A549 (cell line): ENCODE measurements around the gene PCSK6. TPM values are rescaled to one million over a fixed set of nuclear protein-coding genes. Genes with fewer than 3 reads are reported as not detected.

Experiments used
- ATAC-seq, 2 experiments: fragments of 200-7000 bp in 1 of 2; fragments of >200 bp in 1 of 2; cut with Nextera tagmentation in 1 of 2; cut with Tn5 transposase in 1 of 2; 3 replicates each; pipeline versions ENCODE4 v1.8.0 to v1.9.1; 2018 to 2020; ENCODE audit warnings: mild to moderate bottlenecking in 1 of 2, moderate library complexity in 1 of 2
- CTCF ChIA-PET: fragments of 300-600 bp; sonication (Branson Sonifier 250); formaldehyde crosslinking; extraction: SDS; loops from one replicate; lab custom pipeline; 2021; ENCODE audit warnings: antibody characterized with exemption, inconsistent platforms; lab: Yijun Ruan, JAX
- POLR2A ChIA-PET: fragments of 350-600 bp; formaldehyde crosslinking; extraction: SDS; loops from one replicate; lab custom pipeline; 2021; ENCODE audit warnings: antibody characterized with exemption, inconsistent platforms; lab: Yijun Ruan, JAX
- DNase-seq, 2 experiments: peaks; one replicate each; pipeline versions ENCODE4 v3.0.0 to v3.0.0-alpha.2; 2011 to 2016; ENCODE audit warnings: low read depth in 1 of 2, low spot score in 1 of 2
- FAIRE-seq: peaks from 2 replicates; lab custom pipeline; 2011; peaks lifted over from hg19 to GRCh38; lab: Jason Lieb, UNC
- H3K27ac ChIP-seq, 2 experiments: fragments of >200 bp; sonication (Bioruptor Twin); formaldehyde crosslinking; 3 replicates each; pipeline ENCODE4 v1.5.1; 2016 to 2017
- H3K4me1 ChIP-seq: fragments of >200 bp; sonication (Bioruptor Twin); formaldehyde crosslinking; 3 replicates; pipeline ENCODE4 v1.6.1; 2016
- H3K4me2 ChIP-seq: fragments of >200 bp; sonication (Bioruptor Twin); formaldehyde crosslinking; 3 replicates; pipeline ENCODE4 v1.6.1; 2016
- H3K4me3 ChIP-seq: fragments of >200 bp; sonication (Bioruptor Twin); formaldehyde crosslinking; 3 replicates; pipeline ENCODE4 v1.5.1; 2016
- H3K9me3 ChIP-seq: fragments of >200 bp; sonication (Bioruptor Twin); formaldehyde crosslinking; 3 replicates; pipeline ENCODE4 v1.6.1; 2016
- EHF ChIP-seq: fragments of 250-450 bp; sonication (Bioruptor Pico); IDR thresholded peaks from 2 replicates; pipeline ENCODE4 v1.5.0; 2020; ENCODE audit warnings: mild to moderate bottlenecking
- FOSB ChIP-seq: fragments of 250-450 bp; sonication (Bioruptor Pico); IDR thresholded peaks from 2 replicates; pipeline ENCODE4 v1.5.0; 2020; ENCODE audit warnings: mild to moderate bottlenecking, moderate library complexity
- FOSL2 ChIP-seq, 2 experiments: fragments of 450-650 bp in 1 of 2; fragments of >200 bp in 1 of 2; sonication (Bioruptor Twin) in 1 of 2; formaldehyde crosslinking; IDR thresholded peaks; 2 replicates each; pipeline versions ENCODE4 v1.5.0 to v1.6.1; 2016 to 2020; ENCODE audit warnings: mild to moderate bottlenecking in 1 of 2, moderate library complexity in 1 of 2
- GATA3 ChIP-seq: IDR thresholded peaks from 2 replicates; pipeline ENCODE4 v1.6.1; 2012; ENCODE audit warnings: borderline replicate concordance
- HDAC2 ChIP-seq: fragments of 200-600 bp; sonication (generic); IDR thresholded peaks from 2 replicates; pipeline ENCODE4 v1.6.1; 2016
- HOXA7 ChIP-seq: fragments of 250-450 bp; sonication (Bioruptor Pico); IDR thresholded peaks from 2 replicates; pipeline ENCODE4 v1.5.0; 2020; ENCODE audit warnings: mild to moderate bottlenecking, moderate library complexity
- NR3C1 ChIP-seq: fragments of >200 bp; sonication (Bioruptor Twin); formaldehyde crosslinking; IDR thresholded peaks from 3 replicates; pipeline ENCODE4 v1.6.1; 2017
- RCOR1 ChIP-seq: fragments of 150-350 bp; IDR thresholded peaks from 2 replicates; pipeline ENCODE4 v1.6.1; 2014; ENCODE audit warnings: antibody characterized with exemption, low read length, low read depth
- RFX5 ChIP-seq: fragments of 450-650 bp; IDR thresholded peaks from 2 replicates; pipeline ENCODE4 v1.7.1; 2014; ENCODE audit warnings: antibody characterized with exemption, mild to moderate bottlenecking, moderate library complexity
- SMC3 ChIP-seq: fragments of >200 bp; sonication (Bioruptor Twin); formaldehyde crosslinking; IDR thresholded peaks from 3 replicates; pipeline ENCODE4 v1.6.1; 2018; ENCODE audit warnings: inconsistent platforms
- TFCP2L1 ChIP-seq: fragments of 250-450 bp; sonication (Bioruptor Pico); IDR thresholded peaks from 2 replicates; pipeline ENCODE4 v1.5.0; 2021; ENCODE audit warnings: mild to moderate bottlenecking
- ZC3H11A ChIP-seq: fragments of 450-650 bp; IDR thresholded peaks from 2 replicates; pipeline ENCODE4 v1.6.1; 2014; ENCODE audit warnings: antibody characterized with exemption, mild to moderate bottlenecking
- ZSCAN20 ChIP-seq: fragments of 250-450 bp; sonication (Bioruptor Pico); IDR thresholded peaks from 2 replicates; pipeline ENCODE4 v1.8.0; 2022; ENCODE audit warnings: mild to moderate bottlenecking, moderate library complexity
- WGBS: methylation state at CpG from one replicate; pipeline ENCODE4 v1.1.6; 2017; ENCODE audit errors: missing lambda C conversion rate; 5-methylcytosine and 5-hydroxymethylcytosine counted together
- polyA plus RNA-seq, 4 experiments: library from polyadenylated mRNA; depleted of rRNA in 3 of 4; stranded (reverse); fragments of >200 nt; fragmentation: RNase III in 1 of 4; extraction: RNeasy Plus Mini Kit Qiagen cat#74134 plus additional on column Dnase treatment in 1 of 4; gene quantifications; 2 replicates in 3 of 4; 3 replicates in 1 of 4; pipeline ENCODE4 v1.2.3, GENCODE V29; 2011 to 2017
- TF ChIP-seq, protein P1 (sequence below): fragments of 450-650 bp; IDR thresholded peaks from 2 replicates; pipeline ENCODE4 v1.6.1; 2014; ENCODE audit warnings: antibody characterized with exemption
- TF ChIP-seq, protein P2 (sequence below): fragments of >200 bp; sonication (Bioruptor Twin); formaldehyde crosslinking; IDR thresholded peaks from 3 replicates; pipeline ENCODE4 v1.6.1; 2016
- TF ChIP-seq, protein P3 (sequence below): fragments of 200-600 bp; sonication (generic); IDR thresholded peaks from 2 replicates; pipeline ENCODE4 v1.6.1; 2016; ENCODE audit warnings: antibody characterized with exemption, mild to moderate bottlenecking, moderate library complexity

Gene PCSK6
- polyA plus RNA-seq, 2 of the 4 experiments (the other 2 are of a cell fraction) = 10.0 to 15.2 TPM

DNA sequence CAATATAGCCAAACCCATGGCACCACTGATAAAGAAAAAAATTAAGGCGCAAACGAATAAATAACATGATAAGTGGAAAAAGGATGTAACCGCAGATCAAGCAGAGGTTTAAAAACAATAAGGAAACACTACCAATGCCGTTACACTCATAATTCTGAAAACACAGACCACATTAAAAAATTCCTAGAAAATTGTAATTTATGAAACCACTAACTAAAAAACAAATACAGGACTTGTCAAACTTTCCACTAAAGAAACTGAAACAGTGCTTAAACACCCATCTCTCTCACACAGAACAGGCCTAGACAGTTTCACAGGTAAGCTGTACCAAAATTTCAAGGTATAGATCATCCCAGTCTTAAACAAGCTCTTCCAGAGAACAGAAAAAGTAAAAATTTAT, 28.4 kb downstream of the PCSK6 start:
- ATAC-seq (no peak), FAIRE-seq (no peak), DNase-seq (no peak)
- TF ChIP-seq, protein P1, sequence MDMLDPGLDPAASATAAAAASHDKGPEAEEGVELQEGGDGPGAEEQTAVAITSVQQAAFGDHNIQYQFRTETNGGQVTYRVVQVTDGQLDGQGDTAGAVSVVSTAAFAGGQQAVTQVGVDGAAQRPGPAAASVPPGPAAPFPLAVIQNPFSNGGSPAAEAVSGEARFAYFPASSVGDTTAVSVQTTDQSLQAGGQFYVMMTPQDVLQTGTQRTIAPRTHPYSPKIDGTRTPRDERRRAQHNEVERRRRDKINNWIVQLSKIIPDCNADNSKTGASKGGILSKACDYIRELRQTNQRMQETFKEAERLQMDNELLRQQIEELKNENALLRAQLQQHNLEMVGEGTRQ = no peak
- no peak for TF ChIP-seq RCOR1
- no peak for TF ChIP-seq ZSCAN20 (CRISPR knock-in tag)
- no peak overlapping the region for H3K4me3 ChIP-seq
- H3K4me2 ChIP-seq = no peak overlapping the region
- H3K4me1 ChIP-seq = no peaks in the 10 kb centered on the region
- H3K9me3 ChIP-seq = no peaks in the 10 kb centered on the region
- no peak overlapping the region for H3K27ac ChIP-seq
- POLR2A ChIA-PET = no interaction called here
- CTCF ChIA-PET = interaction anchor here (1.0 kb wide), 1 partner anchor 40 kb away, joined by 3 read pairs; no protein-coding TSS in a partner anchor
- WGBS = 92% methylated on average over 4 of the region's 4 CpGs

DNA sequence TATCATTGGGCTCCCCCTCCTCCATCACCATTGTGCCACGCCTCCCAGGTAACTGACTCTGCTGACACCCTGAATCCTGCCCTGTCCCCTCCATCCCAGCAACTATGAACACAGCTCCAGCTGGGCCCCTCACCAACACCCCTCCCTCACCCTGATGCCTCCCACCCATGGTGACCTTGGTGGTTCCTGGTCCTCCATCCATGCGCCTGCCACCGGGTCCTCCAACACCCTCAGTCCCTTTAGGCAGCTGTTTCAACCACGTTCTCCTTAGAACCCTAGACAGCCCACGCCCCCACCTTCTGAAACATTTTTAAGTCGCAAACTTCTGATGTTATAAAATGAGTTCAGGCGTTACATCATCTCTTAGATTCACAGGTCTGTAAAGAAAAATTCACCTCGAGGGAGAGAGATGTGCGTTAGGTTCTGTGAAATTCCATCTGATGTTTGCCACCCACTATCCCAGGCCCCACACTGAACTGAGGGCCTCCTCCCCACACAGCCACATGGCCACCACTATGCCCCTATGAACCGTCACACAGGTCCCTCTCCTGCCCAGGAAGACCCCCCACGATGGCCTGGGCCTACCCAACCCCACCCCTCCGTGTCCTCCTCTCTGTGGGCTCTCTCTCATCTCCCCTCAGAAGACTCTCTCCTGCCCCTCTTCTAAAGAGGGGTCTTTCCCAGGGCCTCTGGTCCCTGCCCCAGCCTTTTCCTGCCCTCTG, 29.8 kb downstream of the PCSK6 start:
- Histone ChIP-seq H3K4me2 (no peak overlapping the region), H3K4me1 (0 out of 3 replicates have a peak, but pooled peaks cover 5% of the 10 kb centered on the region), H3K4me3 (no peak overlapping the region), H3K27ac (no peak overlapping the region), H3K9me3 (no peaks in the 10 kb centered on the region)
- no peak for ATAC-seq
- CTCF ChIA-PET = no interaction called here
- 78% methylated on average over 12 of the region's 12 CpGs for WGBS
- TF ChIP-seq SMC3 = no peak
- no peak for TF ChIP-seq EHF
- TF ChIP-seq FOSL2 (IDR thresholded peaks at IDR 0.05) = no peak
- no peak for TF ChIP-seq FOSL2 (CRISPR knock-in tag; IDR thresholded peaks at IDR 0.05)
- TF ChIP-seq NR3C1 = no peak
- TF ChIP-seq RFX5 = no peak
- TF ChIP-seq, protein P2, sequence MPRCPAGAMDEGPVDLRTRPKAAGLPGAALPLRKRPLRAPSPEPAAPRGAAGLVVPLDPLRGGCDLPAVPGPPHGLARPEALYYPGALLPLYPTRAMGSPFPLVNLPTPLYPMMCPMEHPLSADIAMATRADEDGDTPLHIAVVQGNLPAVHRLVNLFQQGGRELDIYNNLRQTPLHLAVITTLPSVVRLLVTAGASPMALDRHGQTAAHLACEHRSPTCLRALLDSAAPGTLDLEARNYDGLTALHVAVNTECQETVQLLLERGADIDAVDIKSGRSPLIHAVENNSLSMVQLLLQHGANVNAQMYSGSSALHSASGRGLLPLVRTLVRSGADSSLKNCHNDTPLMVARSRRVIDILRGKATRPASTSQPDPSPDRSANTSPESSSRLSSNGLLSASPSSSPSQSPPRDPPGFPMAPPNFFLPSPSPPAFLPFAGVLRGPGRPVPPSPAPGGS = no peak
- no peak for TF ChIP-seq ZSCAN20 (CRISPR knock-in tag)
- no peak for TF ChIP-seq GATA3
- TF ChIP-seq HOXA7 = no peak
- TF ChIP-seq HDAC2 = no peak
- no peak for TF ChIP-seq TFCP2L1 (CRISPR knock-in tag)
- TF ChIP-seq, protein P1 = no peak
- TF ChIP-seq FOSB (CRISPR knock-in tag) = no peak
- TF ChIP-seq, protein P3, sequence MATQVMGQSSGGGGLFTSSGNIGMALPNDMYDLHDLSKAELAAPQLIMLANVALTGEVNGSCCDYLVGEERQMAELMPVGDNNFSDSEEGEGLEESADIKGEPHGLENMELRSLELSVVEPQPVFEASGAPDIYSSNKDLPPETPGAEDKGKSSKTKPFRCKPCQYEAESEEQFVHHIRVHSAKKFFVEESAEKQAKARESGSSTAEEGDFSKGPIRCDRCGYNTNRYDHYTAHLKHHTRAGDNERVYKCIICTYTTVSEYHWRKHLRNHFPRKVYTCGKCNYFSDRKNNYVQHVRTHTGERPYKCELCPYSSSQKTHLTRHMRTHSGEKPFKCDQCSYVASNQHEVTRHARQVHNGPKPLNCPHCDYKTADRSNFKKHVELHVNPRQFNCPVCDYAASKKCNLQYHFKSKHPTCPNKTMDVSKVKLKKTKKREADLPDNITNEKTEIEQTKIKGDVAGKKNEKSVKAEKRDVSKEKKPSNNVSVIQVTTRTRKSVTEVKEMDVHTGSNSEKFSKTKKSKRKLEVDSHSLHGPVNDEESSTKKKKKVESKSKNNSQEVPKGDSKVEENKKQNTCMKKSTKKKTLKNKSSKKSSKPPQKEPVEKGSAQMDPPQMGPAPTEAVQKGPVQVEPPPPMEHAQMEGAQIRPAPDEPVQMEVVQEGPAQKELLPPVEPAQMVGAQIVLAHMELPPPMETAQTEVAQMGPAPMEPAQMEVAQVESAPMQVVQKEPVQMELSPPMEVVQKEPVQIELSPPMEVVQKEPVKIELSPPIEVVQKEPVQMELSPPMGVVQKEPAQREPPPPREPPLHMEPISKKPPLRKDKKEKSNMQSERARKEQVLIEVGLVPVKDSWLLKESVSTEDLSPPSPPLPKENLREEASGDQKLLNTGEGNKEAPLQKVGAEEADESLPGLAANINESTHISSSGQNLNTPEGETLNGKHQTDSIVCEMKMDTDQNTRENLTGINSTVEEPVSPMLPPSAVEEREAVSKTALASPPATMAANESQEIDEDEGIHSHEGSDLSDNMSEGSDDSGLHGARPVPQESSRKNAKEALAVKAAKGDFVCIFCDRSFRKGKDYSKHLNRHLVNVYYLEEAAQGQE = no peak
- no peak for TF ChIP-seq ZC3H11A
- no peak for DNase-seq
- no peak for FAIRE-seq
- POLR2A ChIA-PET = no interaction called here
